GM10266 (cell line): ENCODE results near the gene DNAAF2.
"Not testable (repeated sequence)": the region's sequence is repeated elsewhere in the genome, so short reads cannot be mapped to it uniquely, and the experiment has no call there.

ENCODE experiments used
- DNase-seq: peaks from one replicate; pipeline ENCODE4 v3.0.0; 2012; ENCODE audit errors: extremely low spot score
- CTCF ChIP-seq: IDR thresholded peaks from 2 replicates; pipeline ENCODE4 v1.5.1; 2012; ENCODE audit warnings: mild to moderate bottlenecking, low read depth; ENCODE audit not compliant: control insufficient read depth, insufficient read depth; ENCODE audit errors: missing control alignments

Gene DNAAF2

GRCh38 chr14:49589387-49589786 is 45.7 kb downstream of the DNAAF2 start:
- DNase-seq: no peak
- no peak for TF ChIP-seq CTCF

- TF ChIP-seq CTCF: peak; percentile 87
- DNase-seq: peak; percentile 20
These were observed 48.2 kb downstream of the DNAAF2 start for GRCh38 chr14:49586673-49587460.

- TF ChIP-seq CTCF: no peak
- DNase-seq: peak; percentile 85
These were observed 49.0 kb downstream of the DNAAF2 start, which contains the start of gene RPS29 for GRCh38 chr14:49585803-49586672. Gene RPS29 (minus strand): TSS chr14:49586380. CDS start chr14:49586346, 34 bp downstream.

DNA sequence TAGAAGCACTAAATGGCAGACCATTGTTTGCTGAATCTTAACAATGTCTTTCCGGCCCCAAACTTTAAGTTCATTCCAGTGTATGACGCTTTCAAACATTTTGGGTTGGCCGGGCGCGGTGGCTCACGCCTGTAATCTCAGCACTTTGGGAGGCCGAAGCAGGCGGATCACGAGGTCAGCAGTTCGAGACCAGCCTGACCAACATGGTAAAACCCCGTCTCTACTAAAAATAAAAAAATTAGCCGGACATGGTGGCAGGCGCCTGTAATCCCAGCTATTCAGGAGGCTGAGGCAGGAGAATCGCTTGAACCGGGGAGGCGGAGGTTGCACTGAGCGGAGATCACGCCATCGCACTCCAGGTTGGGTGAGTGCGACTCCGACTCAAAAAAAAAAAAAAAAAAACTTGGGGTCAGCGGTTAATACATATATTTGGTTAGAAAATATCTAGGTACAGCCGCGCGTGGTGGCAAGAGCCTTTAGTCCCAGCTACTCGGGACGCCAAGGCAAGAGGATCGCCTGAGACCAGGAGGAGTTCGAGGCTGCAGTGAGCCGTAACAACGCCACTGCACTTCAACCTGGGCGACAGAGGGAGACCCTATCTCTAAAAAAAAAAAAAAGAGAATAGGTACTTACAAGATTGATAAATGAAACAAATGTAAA is 49.9 kb downstream of the DNAAF2 start:
- DNase-seq: not testable (repeated sequence)

GRCh38 chr14:49584058-49584457 is 51.0 kb downstream of the DNAAF2 start:
- no peak for DNase-seq
- TF ChIP-seq CTCF: no peak

GRCh38 chr14:49583629-49584028 is 51.4 kb downstream of the DNAAF2 start:
- no peak for TF ChIP-seq CTCF
- no peak for DNase-seq

DNA sequence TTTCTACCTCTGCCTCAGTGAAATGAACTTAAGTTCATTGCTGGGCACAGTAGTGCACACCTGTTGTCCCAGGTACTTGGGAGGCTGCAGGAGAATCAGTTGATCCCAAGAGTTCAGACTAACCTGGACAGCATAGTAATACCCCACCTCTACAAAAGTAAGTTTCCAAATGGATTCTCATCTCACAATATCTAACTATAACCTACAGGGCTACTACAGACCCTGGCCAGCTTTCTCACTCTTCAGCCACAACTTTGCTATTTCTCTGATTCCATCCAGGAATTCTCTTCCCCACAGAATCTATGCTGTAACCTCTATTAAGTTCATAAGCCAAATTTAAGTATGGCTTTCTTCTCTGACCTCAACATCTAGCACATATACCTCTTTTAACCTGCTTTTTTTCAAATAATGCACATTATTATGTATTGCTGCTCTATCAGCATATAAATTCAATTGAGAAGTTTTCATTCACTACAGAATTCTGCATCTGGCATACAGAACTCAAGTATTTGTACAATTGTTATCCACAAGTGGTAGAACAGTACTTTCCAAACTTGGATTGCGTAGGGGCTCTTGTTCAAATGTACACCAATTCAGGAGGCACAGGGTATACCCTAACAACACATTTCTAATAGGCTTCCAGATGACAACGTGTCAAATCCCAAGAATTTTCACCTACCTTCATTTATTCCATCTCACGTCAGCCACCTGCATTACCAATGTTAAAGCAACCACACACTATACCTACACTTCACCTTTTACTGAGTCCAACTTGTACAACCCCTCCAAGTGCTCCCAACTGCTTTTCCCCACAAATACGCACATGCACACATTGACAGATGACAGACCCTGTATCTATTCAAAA is 52.7 kb downstream of the DNAAF2 start:
- DNase-seq: no peak

More for the DNA sequence above, 52.7 kb downstream of the DNAAF2 start:
- TF ChIP-seq CTCF: no peak
